HEK293 (cell line): ENCODE results near the gene TMEM138.

Experiments used
- CTCF ChIA-PET: fragments of 350-600 bp; formaldehyde crosslinking; extraction: SDS; loops from one replicate; lab custom pipeline; 2021; ENCODE audit warnings: antibody characterized with exemption; lab: Yijun Ruan, JAX
- POLR2A ChIA-PET: fragments of 300-600 bp; formaldehyde crosslinking; extraction: SDS; loops from one replicate; lab custom pipeline; 2020; ENCODE audit warnings: antibody characterized with exemption, inconsistent platforms; lab: Yijun Ruan, JAX
- H3K27ac ChIP-seq: fragments of 200-500 bp; sonication (Bioruptor generic); 2 replicates; pipeline ENCODE4 v1.5.1; 2014; ENCODE audit warnings: low read depth, low read length, control low read depth, inconsistent platforms; ENCODE audit errors: extremely low read depth
- H3K36me3 ChIP-seq, 2 experiments: fragments of 200-500 bp in 1 of 2; sonication (Bioruptor generic) in 1 of 2; 1 replicate in 1 of 2; 2 replicates in 1 of 2; pipeline ENCODE4 v1.5.1; 2014 to 2017; ENCODE audit warnings: inconsistent platforms in 2 of 2, low read length in 2 of 2; ENCODE audit not compliant: control insufficient read depth in 2 of 2, insufficient read depth in 1 of 2
- H3K4me1 ChIP-seq: fragments of 200-500 bp; sonication (Bioruptor generic); 2 replicates; pipeline ENCODE4 v1.5.1; 2014; ENCODE audit warnings: mild to moderate bottlenecking, low read length, inconsistent platforms; ENCODE audit not compliant: control insufficient read depth, insufficient read depth
- H3K4me3 ChIP-seq: 2 replicates; pipeline ENCODE4 v1.5.1; 2011; ENCODE audit warnings: low read depth, mild to moderate bottlenecking, control low read depth, low read length, moderate library complexity
- H3K9me3 ChIP-seq: fragments of 200-500 bp; sonication (Bioruptor generic); 2 replicates; pipeline ENCODE4 v1.5.1; 2014; ENCODE audit warnings: low read depth, low read length, inconsistent platforms; ENCODE audit not compliant: control insufficient read depth, insufficient read depth
- BCL11A ChIP-seq: fragments of 450-650 bp; formaldehyde crosslinking; IDR thresholded peaks from 2 replicates; pipeline ENCODE4 v1.5.1; 2016; ENCODE audit warnings: low read depth, missing biosample characterization, missing genetic modification characterization
- KLF1 ChIP-seq: fragments of 450-650 bp; formaldehyde crosslinking; IDR thresholded peaks from 2 replicates; pipeline ENCODE4 v1.5.1; 2016; ENCODE audit warnings: missing biosample characterization, missing genetic modification characterization
- PRDM1 ChIP-seq: fragments of 450-650 bp; formaldehyde crosslinking; IDR thresholded peaks from 2 replicates; pipeline ENCODE4; 2016; ENCODE audit warnings: missing biosample characterization, missing genetic modification characterization
- RBAK ChIP-seq: fragments of 450-650 bp; formaldehyde crosslinking; IDR thresholded peaks from 2 replicates; pipeline ENCODE4 v1.5.1; 2016; ENCODE audit warnings: missing biosample characterization, missing genetic modification characterization
- YY2 ChIP-seq: fragments of 450-650 bp; formaldehyde crosslinking; IDR thresholded peaks from 2 replicates; pipeline ENCODE4 v1.5.1; 2016; ENCODE audit warnings: missing biosample characterization, missing genetic modification characterization
- ZBTB17 ChIP-seq: fragments of 450-650 bp; formaldehyde crosslinking; IDR thresholded peaks from 2 replicates; pipeline ENCODE4 v1.5.1; 2016; ENCODE audit warnings: missing biosample characterization, missing genetic modification characterization
- ZNF146 ChIP-seq: fragments of 450-650 bp; formaldehyde crosslinking; IDR thresholded peaks from 2 replicates; pipeline ENCODE4 v1.5.1; 2016; ENCODE audit warnings: missing biosample characterization, missing genetic modification characterization
- ZNF16 ChIP-seq: fragments of 450-650 bp; formaldehyde crosslinking; IDR thresholded peaks from 2 replicates; pipeline ENCODE4 v1.5.1; 2016; ENCODE audit warnings: low read depth, missing biosample characterization, missing genetic modification characterization
- ZNF211 ChIP-seq: fragments of 450-650 bp; formaldehyde crosslinking; IDR thresholded peaks from 2 replicates; pipeline ENCODE4 v1.5.1; 2016; ENCODE audit warnings: low read depth, missing biosample characterization, missing genetic modification characterization
- ZNF416 ChIP-seq: fragments of 450-650 bp; formaldehyde crosslinking; IDR thresholded peaks from 2 replicates; pipeline ENCODE4 v1.5.1; 2016; ENCODE audit warnings: missing biosample characterization, missing genetic modification characterization
- ZNF513 ChIP-seq: fragments of 450-650 bp; IDR thresholded peaks from 2 replicates; pipeline ENCODE4 v1.5.1; 2018; ENCODE audit warnings: missing biosample characterization, missing genetic modification characterization
- ZNF529 ChIP-seq: fragments of 450-650 bp; formaldehyde crosslinking; IDR thresholded peaks from 2 replicates; pipeline ENCODE4 v1.5.1; 2017; ENCODE audit warnings: missing genetic modification characterization, missing biosample characterization; ENCODE audit not compliant: insufficient replicate concordance

The TMEM138 gene

GRCh38 chr11:61342207-61342803, 19.9 kb upstream of the TMEM138 start:
- no peaks in the 10 kb centered on the region for H3K4me1 ChIP-seq
- no peaks in the 10 kb centered on the region for H3K9me3 ChIP-seq
- H3K36me3 ChIP-seq: peaks cover 0 to 75% of the 10 kb centered on the region in 2 experiments; a peak in 1 of 3 replicates
- CTCF ChIA-PET: interaction anchor here (0.7 to 3.6 kb wide), 2 partner anchors 44 to 175 kb away, joined by 3 to 17 read pairs; no protein-coding TSS in a partner anchor
- POLR2A ChIA-PET: interaction anchor here (1.6 kb wide), 1 partner anchor 19 kb away, joined by 5 read pairs; the partner anchor contains the start of genes CYB561A3 and TMEM138
- H3K27ac ChIP-seq: no peak overlapping the region
- TF ChIP-seq ZNF16 (tag by site-specific recombination) (no peak), ZNF416 (tag by site-specific recombination) (no peak)
- H3K4me3 ChIP-seq: no peak overlapping the region

GRCh38 chr11:61343792-61344745, 18.1 kb upstream of the TMEM138 start:
- Histone ChIP-seq H3K36me3 (peaks cover 0 to 78% of the 10 kb centered on the region in 2 experiments; a peak in 1 of 3 replicates), H3K9me3 (no peaks in the 10 kb centered on the region), H3K27ac (no peak overlapping the region), H3K4me3 (no peak overlapping the region), H3K4me1 (no peaks in the 10 kb centered on the region)
- TF ChIP-seq YY2: no peak
- no peak for TF ChIP-seq ZNF529 (tag by site-specific recombination)
- TF ChIP-seq RBAK: no peak
- TF ChIP-seq KLF1 (tag by site-specific recombination): no peak
- no peak for TF ChIP-seq ZNF211 (tag by site-specific recombination)
- no peak for TF ChIP-seq ZNF513 (tag by site-specific recombination)
- no peak for TF ChIP-seq PRDM1
- TF ChIP-seq BCL11A (tag by site-specific recombination): no peak
- CTCF ChIA-PET: interaction anchor here (0.7 kb wide), 1 partner anchor 444 kb away, joined by 4 read pairs; no protein-coding TSS in a partner anchor
- POLR2A ChIA-PET: no interaction called here

- peaks cover 0 to 82% of the 10 kb centered on the region in 2 experiments; a peak in 1 of 3 replicates for H3K36me3 ChIP-seq
- H3K9me3 ChIP-seq: no peaks in the 10 kb centered on the region
- H3K4me3 ChIP-seq: no peak overlapping the region
- CTCF ChIA-PET: interaction anchor here (0.6 to 0.7 kb wide), 2 partner anchors 9 to 446 kb away, joined by 4 read pairs; no protein-coding TSS in a partner anchor
- POLR2A ChIA-PET: interaction anchor here (1.5 kb wide), 1 partner anchor 17 kb away, joined by 4 read pairs; the partner anchor contains the start of genes CYB561A3 and TMEM138
- no peak overlapping the region for H3K27ac ChIP-seq
- TF ChIP-seq ZBTB17 (tag by site-specific recombination) (peak; percentile 51), ZNF146 (tag by site-specific recombination) (no peak)
- H3K4me1 ChIP-seq: no peaks in the 10 kb centered on the region
These were observed 17.0 kb upstream of the TMEM138 start for GRCh38 chr11:61345170-61345610.
